DOHH2 (cell line): ENCODE results near the gene NGLY1.

Experiments
- H3F3A ChIP-seq: fragments of 200-600 bp; sonication (generic), shearing (Covaris generic); 2 replicates; pipeline ENCODE4 v1.6.0; 2016; ENCODE audit warnings: antibody characterized with exemption, mild to moderate bottlenecking; ENCODE audit not compliant: control insufficient read depth, insufficient read depth
- H3K27ac ChIP-seq: fragments of 200-600 bp; sonication (generic); 2 replicates; pipeline ENCODE4 v1.5.1; 2014; ENCODE audit warnings: low read depth, mild to moderate bottlenecking, low read length, moderate library complexity
- H3K27me3 ChIP-seq: fragments of 200-600 bp; sonication (generic); 2 replicates; pipeline ENCODE4 v1.6.1; 2014; ENCODE audit warnings: mild to moderate bottlenecking, low read length, mixed read lengths; ENCODE audit not compliant: control insufficient read depth
- H3K36me3 ChIP-seq: fragments of 200-600 bp; sonication (generic); 2 replicates; pipeline ENCODE4 v1.6.1; 2014; ENCODE audit warnings: mild to moderate bottlenecking, low read length, moderate library complexity, mixed read lengths; ENCODE audit not compliant: control insufficient read depth
- H3K4me1 ChIP-seq: fragments of 200-600 bp; sonication (generic); 2 replicates; pipeline ENCODE4 v1.6.1; 2014; ENCODE audit warnings: mild to moderate bottlenecking, low read length, mixed read lengths; ENCODE audit not compliant: control insufficient read depth
- H3K4me2 ChIP-seq: fragments of 200-600 bp; sonication (generic); 2 replicates; pipeline ENCODE4 v1.6.0; 2014; ENCODE audit warnings: mild to moderate bottlenecking, low read length, moderate library complexity
- H3K4me3 ChIP-seq: fragments of 200-600 bp; sonication (generic); 2 replicates; pipeline ENCODE4 v1.5.1; 2014; ENCODE audit warnings: mild to moderate bottlenecking, low read length, mixed read lengths
- H3K79me2 ChIP-seq: fragments of 200-600 bp; sonication (generic); 2 replicates; pipeline ENCODE4 v1.6.1; 2014; ENCODE audit warnings: mild to moderate bottlenecking, low read length, mixed read lengths; ENCODE audit not compliant: control insufficient read depth
- H3K9me2 ChIP-seq: fragments of 200-600 bp; sonication (generic); replicated peaks from 2 replicates; pipeline ENCODE4 v1.6.1; 2014; ENCODE audit warnings: mild to moderate bottlenecking, low read length, mixed read lengths; ENCODE audit not compliant: control insufficient read depth
- H3K9me3 ChIP-seq: fragments of 200-600 bp; sonication (generic); 2 replicates; pipeline ENCODE4 v1.6.1; 2014; ENCODE audit warnings: antibody characterized with exemption, low read length, mixed read lengths; ENCODE audit not compliant: control insufficient read depth, insufficient read depth
- H4K20me1 ChIP-seq: fragments of 200-600 bp; sonication (generic); 2 replicates; pipeline ENCODE4 v1.6.0; 2014; ENCODE audit warnings: low read depth, mild to moderate bottlenecking, antibody characterized with exemption, low read length, moderate library complexity; ENCODE audit not compliant: control insufficient read depth, insufficient read depth
- CTCF ChIP-seq: fragments of 200-600 bp; sonication (generic); IDR thresholded peaks from one replicate; pipeline ENCODE4 v1.5.1; 2014; ENCODE audit warnings: antibody characterized with exemption, mild to moderate bottlenecking, low read depth, low read length; ENCODE audit not compliant: poor library complexity, severe bottlenecking
- EZH2phosphoT487 ChIP-seq: fragments of 200-600 bp; sonication (generic); IDR thresholded peaks from 2 replicates; pipeline ENCODE4 v1.6.1; 2017; ENCODE audit warnings: borderline replicate concordance, mild to moderate bottlenecking, antibody characterized with exemption, low read length, moderate library complexity, mixed read lengths

Gene NGLY1

GRCh38 chr3:25707268-25707926 lies 75.8 kb downstream of the NGLY1 start:
- H3K9me3 ChIP-seq, result no peaks in the 10 kb centered on the region
- no peaks in the 10 kb centered on the region for H3K9me2 ChIP-seq
- H3K4me1 ChIP-seq, result no peaks in the 10 kb centered on the region
- TF ChIP-seq EZH2phosphoT487 (no peak), CTCF (no peak)
- no peak overlapping the region for H3K27ac ChIP-seq
- H3F3A ChIP-seq, result no peaks in the 10 kb centered on the region
- H3K4me3 ChIP-seq, result no peak overlapping the region
- H4K20me1 ChIP-seq, result no peaks in the 10 kb centered on the region
- H3K79me2 ChIP-seq, result no peaks in the 10 kb centered on the region
- H3K27me3 ChIP-seq, result peaks cover 16% of the 10 kb centered on the region
- H3K4me2 ChIP-seq, result no peak overlapping the region
- H3K36me3 ChIP-seq, result no peaks in the 10 kb centered on the region

GRCh38 chr3:25706213-25706612 lies 77.0 kb downstream of the NGLY1 start:
- H3K79me2 ChIP-seq, result no peaks in the 10 kb centered on the region
- no peak overlapping the region for H3K4me2 ChIP-seq
- H3K27ac ChIP-seq, result no peak overlapping the region
- H3K36me3 ChIP-seq, result no peaks in the 10 kb centered on the region
- H3K4me1 ChIP-seq, result no peaks in the 10 kb centered on the region
- H3K27me3 ChIP-seq, result peaks cover 16% of the 10 kb centered on the region
- no peaks in the 10 kb centered on the region for H3K9me3 ChIP-seq
- H3K9me2 ChIP-seq, result no peaks in the 10 kb centered on the region
- no peak for TF ChIP-seq CTCF
- TF ChIP-seq EZH2phosphoT487, result no peak
- H3K4me3 ChIP-seq, result no peak overlapping the region
- H3F3A ChIP-seq, result no peaks in the 10 kb centered on the region
- H4K20me1 ChIP-seq, result no peaks in the 10 kb centered on the region

- no peaks in the 10 kb centered on the region for H3K36me3 ChIP-seq
- H3K27me3 ChIP-seq, result no peaks in the 10 kb centered on the region
- H3K27ac ChIP-seq, result no peak overlapping the region
- no peaks in the 10 kb centered on the region for H4K20me1 ChIP-seq
- H3K9me2 ChIP-seq, result no peaks in the 10 kb centered on the region
- no peaks in the 10 kb centered on the region for H3K79me2 ChIP-seq
- no peaks in the 10 kb centered on the region for H3F3A ChIP-seq
- TF ChIP-seq CTCF (no peak), EZH2phosphoT487 (no peak)
- no peak overlapping the region for H3K4me2 ChIP-seq
- no peaks in the 10 kb centered on the region; the same call in 1 of the 2 replicates for H3K4me1 ChIP-seq
- H3K9me3 ChIP-seq, result no peaks in the 10 kb centered on the region
- no peak overlapping the region for H3K4me3 ChIP-seq
Measured at GRCh38 chr3:25697553-25697952, 85.7 kb downstream of the NGLY1 start.
